ENCODE data around the gene ASS1. TPM values are rescaled to one million over a fixed set of nuclear protein-coding genes. Genes with fewer than 3 reads are reported as not detected.

ASS1 gene
- total RNA-seq, 1 donor from 2014 or later, result 117 TPM

DNA sequence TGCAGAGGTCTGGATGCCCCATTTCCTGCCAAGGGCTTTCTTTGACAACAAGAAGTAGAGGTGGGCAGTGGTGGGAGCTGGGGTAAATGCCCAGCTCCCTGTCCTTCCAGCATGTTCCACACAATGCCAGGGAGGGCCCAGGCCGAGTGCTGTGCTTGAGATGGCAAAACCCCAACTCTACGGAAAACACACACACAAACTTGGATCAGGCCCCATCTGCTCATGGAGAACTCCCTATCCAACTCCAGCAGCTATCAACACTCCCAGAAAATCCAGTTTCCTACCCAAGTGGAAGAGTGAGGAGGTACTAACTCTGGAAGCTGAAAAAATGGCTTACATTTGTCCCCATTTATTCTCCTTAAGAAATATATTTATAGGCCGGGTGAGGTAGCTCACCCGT, 73.5 kb downstream of the ASS1 start:
- no peak overlapping the region for H2AFZ ChIP-seq (ENCODE audit: low read depth, low read length)
- H3K36me3 Mint-ChIP-seq (ENCODE audit: low read depth, unreplicated experiment), result peaks cover 2% of the 10 kb centered on the region
- no peak for DNase-seq (ENCODE audit: low read depth)
- H3K4me1 Mint-ChIP-seq (ENCODE audit: low read depth, unreplicated experiment), result no peaks in the 10 kb centered on the region
- no peak overlapping the region for H3K27ac ChIP-seq (ENCODE audit: low read depth, low read length)
- no peaks in the 10 kb centered on the region for H4K20me1 ChIP-seq (ENCODE audit: insufficient read depth, low read length)
- H3K27me3 ChIP-seq (ENCODE audit: insufficient read depth, low read length), result no peaks in the 10 kb centered on the region
- H3K4me3 ChIP-seq (ENCODE audit: insufficient read depth, low read depth, low read length), result no peak overlapping the region
- no peaks in the 10 kb centered on the region for H3K9me3 ChIP-seq (ENCODE audit: insufficient read depth, low read depth, low read length)
- H3K27ac Mint-ChIP-seq (ENCODE audit: unreplicated experiment), result no peak overlapping the region
- H3K27me3 Mint-ChIP-seq (ENCODE audit: low read depth, unreplicated experiment), result peaks cover 15% of the 10 kb centered on the region
- H3K4me3 Mint-ChIP-seq (ENCODE audit: unreplicated experiment), result no peak overlapping the region
- no peak overlapping the region for H3K4me2 ChIP-seq (ENCODE audit: low read length)
- no peaks in the 10 kb centered on the region for H3K36me3 ChIP-seq (ENCODE audit: insufficient read depth, low read length)
- TF ChIP-seq EZH2 (IDR thresholded peaks at IDR 0.05; ENCODE audit: insufficient read depth, low read length), result no peak
- TF ChIP-seq, protein P1, sequence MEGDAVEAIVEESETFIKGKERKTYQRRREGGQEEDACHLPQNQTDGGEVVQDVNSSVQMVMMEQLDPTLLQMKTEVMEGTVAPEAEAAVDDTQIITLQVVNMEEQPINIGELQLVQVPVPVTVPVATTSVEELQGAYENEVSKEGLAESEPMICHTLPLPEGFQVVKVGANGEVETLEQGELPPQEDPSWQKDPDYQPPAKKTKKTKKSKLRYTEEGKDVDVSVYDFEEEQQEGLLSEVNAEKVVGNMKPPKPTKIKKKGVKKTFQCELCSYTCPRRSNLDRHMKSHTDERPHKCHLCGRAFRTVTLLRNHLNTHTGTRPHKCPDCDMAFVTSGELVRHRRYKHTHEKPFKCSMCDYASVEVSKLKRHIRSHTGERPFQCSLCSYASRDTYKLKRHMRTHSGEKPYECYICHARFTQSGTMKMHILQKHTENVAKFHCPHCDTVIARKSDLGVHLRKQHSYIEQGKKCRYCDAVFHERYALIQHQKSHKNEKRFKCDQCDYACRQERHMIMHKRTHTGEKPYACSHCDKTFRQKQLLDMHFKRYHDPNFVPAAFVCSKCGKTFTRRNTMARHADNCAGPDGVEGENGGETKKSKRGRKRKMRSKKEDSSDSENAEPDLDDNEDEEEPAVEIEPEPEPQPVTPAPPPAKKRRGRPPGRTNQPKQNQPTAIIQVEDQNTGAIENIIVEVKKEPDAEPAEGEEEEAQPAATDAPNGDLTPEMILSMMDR (IDR thresholded peaks at IDR 0.05; ENCODE audit: insufficient read depth, low read depth, low read length), result no peak
- H3K9ac ChIP-seq (ENCODE audit: low read length), result no peak overlapping the region
- H3K79me2 ChIP-seq (ENCODE audit: insufficient read depth, low read length), result no peaks in the 10 kb centered on the region
- peaks cover 1% of the 10 kb centered on the region for H3K9me3 Mint-ChIP-seq (ENCODE audit: unreplicated experiment)
- FAIRE-seq, result no peak
- H3K4me1 ChIP-seq (ENCODE audit: insufficient read depth, low read length), result no peaks in the 10 kb centered on the region

GRCh38 chr9:130518943-130519799, 74.4 kb downstream of the ASS1 start:
- Mint-ChIP-seq H3K4me1 (ENCODE audit: low read depth, unreplicated experiment) (no peaks in the 10 kb centered on the region), H3K36me3 (ENCODE audit: low read depth, unreplicated experiment) (peaks cover 2% of the 10 kb centered on the region), H3K27me3 (ENCODE audit: low read depth, unreplicated experiment) (peaks cover 21% of the 10 kb centered on the region), H3K4me3 (ENCODE audit: unreplicated experiment) (no peak overlapping the region), H3K27ac (ENCODE audit: unreplicated experiment) (no peak overlapping the region), H3K9me3 (ENCODE audit: unreplicated experiment) (peaks cover 1% of the 10 kb centered on the region)
- Histone ChIP-seq H3K4me1 (ENCODE audit: insufficient read depth, low read length) (no peaks in the 10 kb centered on the region), H3K36me3 (ENCODE audit: insufficient read depth, low read length) (no peaks in the 10 kb centered on the region), H4K20me1 (ENCODE audit: insufficient read depth, low read length) (no peaks in the 10 kb centered on the region), H2AFZ (ENCODE audit: low read depth, low read length) (no peak overlapping the region), H3K27me3 (ENCODE audit: insufficient read depth, low read length) (peaks cover under 1% of the 10 kb centered on the region), H3K4me3 (ENCODE audit: insufficient read depth, low read depth, low read length) (no peak overlapping the region), H3K79me2 (ENCODE audit: insufficient read depth, low read length) (no peaks in the 10 kb centered on the region), H3K9me3 (ENCODE audit: insufficient read depth, low read depth, low read length) (no peaks in the 10 kb centered on the region), H3K27ac (ENCODE audit: low read depth, low read length) (no peak overlapping the region), H3K9ac (ENCODE audit: low read length) (no peak overlapping the region), H3K4me2 (ENCODE audit: low read length) (no peak overlapping the region)
- DNase-seq (ENCODE audit: low read depth) (no peak), FAIRE-seq (no peak)
- TF ChIP-seq EZH2 (IDR thresholded peaks at IDR 0.05; ENCODE audit: insufficient read depth, low read length), result no peak
- TF ChIP-seq, protein P1 (IDR thresholded peaks at IDR 0.05; ENCODE audit: insufficient read depth, low read depth, low read length), result no peak

DNA sequence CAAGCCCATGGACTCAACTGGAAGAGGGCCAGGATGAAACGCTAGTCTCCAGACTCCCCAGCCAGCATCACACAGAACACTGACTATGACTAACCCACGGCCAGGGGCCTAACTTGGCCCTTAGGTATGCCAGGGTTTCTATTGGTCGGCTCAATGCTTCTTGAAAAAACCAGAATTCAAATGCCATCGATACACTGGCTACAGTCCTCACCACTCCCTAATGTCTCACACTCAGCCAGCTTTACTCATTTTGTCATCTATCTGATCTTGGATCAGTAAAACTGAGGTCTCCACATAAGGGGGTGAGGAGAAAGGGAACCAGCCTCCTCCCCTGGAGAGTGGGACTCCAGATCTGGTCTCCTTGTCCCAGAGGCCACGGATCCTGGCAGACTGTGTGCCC, 75.2 kb downstream of the ASS1 start:
- no peak for TF ChIP-seq EZH2 (IDR thresholded peaks at IDR 0.05; ENCODE audit: insufficient read depth, low read length)
- TF ChIP-seq, protein P1 (IDR thresholded peaks at IDR 0.05; ENCODE audit: insufficient read depth, low read depth, low read length), result no peak
- Histone ChIP-seq H3K79me2 (ENCODE audit: insufficient read depth, low read length) (no peaks in the 10 kb centered on the region), H3K36me3 (ENCODE audit: insufficient read depth, low read length) (no peaks in the 10 kb centered on the region), H4K20me1 (ENCODE audit: insufficient read depth, low read length) (no peaks in the 10 kb centered on the region), H3K4me2 (ENCODE audit: low read length) (no peak overlapping the region), H3K4me1 (ENCODE audit: insufficient read depth, low read length) (no peaks in the 10 kb centered on the region), H2AFZ (ENCODE audit: low read depth, low read length) (no peak overlapping the region), H3K27ac (ENCODE audit: low read depth, low read length) (no peak overlapping the region), H3K27me3 (ENCODE audit: insufficient read depth, low read length) (peaks cover 5% of the 10 kb centered on the region), H3K9me3 (ENCODE audit: insufficient read depth, low read depth, low read length) (no peaks in the 10 kb centered on the region), H3K4me3 (ENCODE audit: insufficient read depth, low read depth, low read length) (no peak overlapping the region), H3K9ac (ENCODE audit: low read length) (no peak overlapping the region)
- Mint-ChIP-seq H3K4me1 (ENCODE audit: low read depth, unreplicated experiment) (no peaks in the 10 kb centered on the region), H3K27me3 (ENCODE audit: low read depth, unreplicated experiment) (peaks cover 25% of the 10 kb centered on the region), H3K36me3 (ENCODE audit: low read depth, unreplicated experiment) (peaks cover 2% of the 10 kb centered on the region), H3K9me3 (ENCODE audit: unreplicated experiment) (peaks cover 1% of the 10 kb centered on the region), H3K4me3 (ENCODE audit: unreplicated experiment) (no peak overlapping the region), H3K27ac (ENCODE audit: unreplicated experiment) (no peak overlapping the region)
- DNase-seq (ENCODE audit: low read depth) (no peak), FAIRE-seq (no peak)

Measured in astrocyte (in vitro differentiated cells and primary cell).